Measurements from ENCODE around the gene ORC6. TPM values are rescaled to one million over a fixed set of nuclear protein-coding genes. Genes with fewer than 3 reads are reported as not detected.

Gene ORC6
- total and polyA plus RNA-seq, 10 of the 15 experiments (the other 5 are each of a cell fraction or from before 2014, with no cell fraction given): 25.7 to 88.5 (median 49.1) TPM

DNA sequence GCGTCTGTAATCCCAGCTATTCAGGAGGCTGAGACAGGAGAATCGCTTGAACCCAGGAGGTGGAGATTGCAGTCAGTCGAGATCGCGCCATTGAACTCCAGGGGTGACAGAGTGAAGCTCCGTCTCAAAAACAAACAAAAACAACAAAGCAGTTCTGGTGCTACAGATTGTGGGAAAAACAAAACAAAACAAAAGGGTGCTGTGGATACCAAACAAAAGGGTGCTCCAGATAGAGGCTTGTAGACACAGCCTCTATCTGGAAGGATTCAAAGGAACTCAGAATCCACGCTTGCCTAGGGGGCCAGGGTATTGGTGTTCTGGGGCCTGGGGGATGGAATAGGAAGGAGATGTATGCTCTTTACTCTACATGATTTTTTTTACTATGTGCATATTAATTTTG is 56.2 kb downstream of the ORC6 start:
- ChIA-PET POLR2A (no interaction called here), RAD21 (ENCODE audit: unreplicated experiment) (interaction anchor here (1.4 kb wide), 1 partner anchor 72 kb away, joined by 3 read pairs; no protein-coding TSS in a partner anchor), CTCF (interaction anchor here (0.5 to 2.2 kb wide), 2 partner anchors 56 to 103 kb away, joined by 3 to 7 read pairs; no protein-coding TSS in a partner anchor), SMC1A (ENCODE audit: uncharacterized antibody, unreplicated experiment) (no interaction called here)
- intact Hi-C loops (cut with micrococcal nuclease; ENCODE audit: unreplicated experiment) (no loop called here), in situ Hi-C loops (cut with MboI) (no loop called here)
- H3K79me2 ChIP-seq (ENCODE audit: control insufficient read depth, insufficient read depth, low read length): no peaks in the 10 kb centered on the region
- WGBS (ENCODE audit: insufficient coverage, insufficient replicate concordance, low lambda C conversion rate, missing lambda C conversion rate): 93% methylated on average over 7 of the region's 7 CpGs
- ATAC-seq (no peak), FAIRE-seq (no peak), DNase-seq (ENCODE audit: low read depth, low spot score) (no peak)
- no TSS peak for BruUV-seq (replicated peaks)
- H2AFZ ChIP-seq (ENCODE audit: control insufficient read depth, low read depth, low read length): no peak overlapping the region
- H3K4me1 ChIP-seq (ENCODE audit: control insufficient read depth, insufficient read depth, low read length): peaks cover 27% of the 10 kb centered on the region
- no peaks in the 10 kb centered on the region for H3K36me3 ChIP-seq (ENCODE audit: control insufficient read depth in 2 of 2, insufficient read depth in 2 of 2, low read length in 1 of 2)
- no peak overlapping the region for H3K27ac ChIP-seq (ENCODE audit: control insufficient read depth, insufficient read depth)
- H4K20me1 ChIP-seq (ENCODE audit: control insufficient read depth, insufficient read depth): no peaks in the 10 kb centered on the region
- H3K9ac ChIP-seq (ENCODE audit: control insufficient read depth, insufficient read depth, low read length): no peak overlapping the region
- H3K4me2 ChIP-seq (ENCODE audit: control insufficient read depth, insufficient read depth): no peak overlapping the region
- H3K27me3 ChIP-seq (replicated peaks in 1 of 2; ENCODE audit: control insufficient read depth in 2 of 2, insufficient read depth in 2 of 2, low read length in 1 of 2): no peaks in the 10 kb centered on the region
- no peak overlapping the region for H3K4me3 ChIP-seq
- TF ChIP-seq PAX8 (IDR thresholded peaks at IDR 0.05) (no peak), CBX3 (IDR thresholded peaks at IDR 0.05; ENCODE audit: borderline replicate concordance, low read depth) (no peak), SUZ12 (IDR thresholded peaks at IDR 0.05; ENCODE audit: unreplicated experiment) (no peak), POLR2A (IDR thresholded peaks at IDR 0.05; ENCODE audit: low read depth, low read length) (no peak), MYC (IDR thresholded peaks at IDR 0.05; ENCODE audit: insufficient read depth, insufficient read length, insufficient replicate concordance, low read length, severe bottlenecking) (no peak), ZNF24 (IDR thresholded peaks at IDR 0.05) (no peak), RFX5 (IDR thresholded peaks at IDR 0.05; ENCODE audit: low read depth, low read length) (no peak), CUX1 (IDR thresholded peaks at IDR 0.05; ENCODE audit: insufficient replicate concordance, low read depth, low read length) (no peak), POLR2AphosphoS5 (IDR thresholded peaks at IDR 0.05; ENCODE audit: low read length) (no peak), HCFC1 (IDR thresholded peaks at IDR 0.05; ENCODE audit: low read length) (no peak), KDM1A (IDR thresholded peaks at IDR 0.05; ENCODE audit: borderline replicate concordance) (no peak), FOXM1 (IDR thresholded peaks at IDR 0.05; ENCODE audit: low read depth, low read length) (no peak), E2F4 (IDR thresholded peaks at IDR 0.05; ENCODE audit: low read depth, low read length) (no peak), KAT2A (conservative IDR thresholded peaks at IDR 0.05; ENCODE audit: control insufficient read depth, low read depth, low read length) (no peak), SMAD5 (IDR thresholded peaks at IDR 0.05; ENCODE audit: low read depth) (no peak)
- TF ChIP-seq, protein P1, sequence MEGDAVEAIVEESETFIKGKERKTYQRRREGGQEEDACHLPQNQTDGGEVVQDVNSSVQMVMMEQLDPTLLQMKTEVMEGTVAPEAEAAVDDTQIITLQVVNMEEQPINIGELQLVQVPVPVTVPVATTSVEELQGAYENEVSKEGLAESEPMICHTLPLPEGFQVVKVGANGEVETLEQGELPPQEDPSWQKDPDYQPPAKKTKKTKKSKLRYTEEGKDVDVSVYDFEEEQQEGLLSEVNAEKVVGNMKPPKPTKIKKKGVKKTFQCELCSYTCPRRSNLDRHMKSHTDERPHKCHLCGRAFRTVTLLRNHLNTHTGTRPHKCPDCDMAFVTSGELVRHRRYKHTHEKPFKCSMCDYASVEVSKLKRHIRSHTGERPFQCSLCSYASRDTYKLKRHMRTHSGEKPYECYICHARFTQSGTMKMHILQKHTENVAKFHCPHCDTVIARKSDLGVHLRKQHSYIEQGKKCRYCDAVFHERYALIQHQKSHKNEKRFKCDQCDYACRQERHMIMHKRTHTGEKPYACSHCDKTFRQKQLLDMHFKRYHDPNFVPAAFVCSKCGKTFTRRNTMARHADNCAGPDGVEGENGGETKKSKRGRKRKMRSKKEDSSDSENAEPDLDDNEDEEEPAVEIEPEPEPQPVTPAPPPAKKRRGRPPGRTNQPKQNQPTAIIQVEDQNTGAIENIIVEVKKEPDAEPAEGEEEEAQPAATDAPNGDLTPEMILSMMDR (IDR thresholded peaks at IDR 0.05 in 2 of 3, conservative IDR thresholded peaks at IDR 0.05 in 1 of 3; ENCODE audit: control insufficient read depth in 2 of 3, extremely low read depth in 1 of 3, insufficient read depth in 1 of 3, low read depth in 3 of 3, low read length in 3 of 3): no peak
- H3K9me3 ChIP-seq (replicated peaks; ENCODE audit: control insufficient read depth, insufficient read depth, low read length): no peaks in the 10 kb centered on the region

Measured in GM12878 (cell line).